SU-DHL-6 (cell line): Measurements from ENCODE around the gene RB1.

Source experiments
- H2AFZ ChIP-seq: fragments of 200-600 bp; sonication (generic); 2 replicates; pipeline ENCODE4 v1.6.1; 2014; ENCODE audit warnings: low read depth, mild to moderate bottlenecking, moderate library complexity, mixed read lengths, antibody characterized with exemption, low read length; ENCODE audit not compliant: severe bottlenecking
- H3F3A ChIP-seq: fragments of 200-600 bp; shearing (Covaris generic); 2 replicates; pipeline ENCODE4 v1.6.0; 2016; ENCODE audit warnings: antibody characterized with exemption, mild to moderate bottlenecking; ENCODE audit not compliant: insufficient read depth
- H3K27ac ChIP-seq: fragments of 200-600 bp; sonication (generic); 2 replicates; pipeline ENCODE4 v1.5.1; 2016; ENCODE audit warnings: low read depth, mild to moderate bottlenecking, low read length, moderate library complexity, mixed read lengths
- H3K27me3 ChIP-seq: fragments of 200-600 bp; sonication (generic), shearing (Covaris generic); 2 replicates; pipeline ENCODE4 v1.6.0; 2014; ENCODE audit warnings: mild to moderate bottlenecking, low read length
- H3K36me3 ChIP-seq: fragments of 200-600 bp; sonication (generic); 2 replicates; pipeline ENCODE4 v1.6.1; 2014; ENCODE audit warnings: mild to moderate bottlenecking, low read length, mixed read lengths
- H3K4me2 ChIP-seq: fragments of 300-600, 200-600 bp; shearing (Covaris generic), sonication (generic); 2 replicates; pipeline ENCODE4 v1.6.0; 2014; ENCODE audit warnings: low read length, low read depth, mild to moderate bottlenecking; ENCODE audit not compliant: poor library complexity, severe bottlenecking
- H3K4me3 ChIP-seq: fragments of 200-600 bp; sonication (generic); 2 replicates; pipeline ENCODE4 v1.5.1; 2014; ENCODE audit warnings: antibody characterized with exemption, low read length, mild to moderate bottlenecking, mixed read lengths; ENCODE audit not compliant: insufficient read depth, poor library complexity, severe bottlenecking
- H3K79me2 ChIP-seq: fragments of 200-600 bp; sonication (generic); 2 replicates; pipeline ENCODE4 v1.6.1; 2014; ENCODE audit warnings: mild to moderate bottlenecking, low read length, moderate library complexity; ENCODE audit not compliant: insufficient read depth
- H3K9ac ChIP-seq: fragments of 200-600 bp; sonication (generic); 2 replicates; pipeline ENCODE4 v1.7.0; 2014; ENCODE audit warnings: mild to moderate bottlenecking, low read length
- H3K9me2 ChIP-seq: fragments of 200-600 bp; sonication (generic); replicated peaks from 2 replicates; pipeline ENCODE4 v1.6.1; 2014; ENCODE audit warnings: low read length; ENCODE audit not compliant: insufficient read depth
- H3K9me3 ChIP-seq: fragments of 200-600 bp; sonication (generic); 2 replicates; pipeline ENCODE4 v1.6.1; 2014; ENCODE audit warnings: low read length, mixed read lengths; ENCODE audit not compliant: insufficient read depth
- H4K20me1 ChIP-seq: fragments of 200-600 bp; sonication (generic); 2 replicates; pipeline ENCODE4 v1.6.1; 2014; ENCODE audit warnings: low read depth, mild to moderate bottlenecking, antibody characterized with exemption, low read length, moderate library complexity, mixed read lengths
- CTCF ChIP-seq: fragments of 200-600 bp; sonication (generic); IDR thresholded peaks from one replicate; pipeline ENCODE4 v1.5.1; 2017; ENCODE audit warnings: antibody characterized with exemption, mild to moderate bottlenecking, low read length, moderate library complexity; ENCODE audit not compliant: insufficient read depth, poor library complexity, severe bottlenecking
- EZH2phosphoT487 ChIP-seq: fragments of 200-600 bp; sonication (generic), shearing (Covaris generic); conservative IDR thresholded peaks from 2 replicates; pipeline ENCODE4 v1.6.1; 2018; ENCODE audit warnings: mild to moderate bottlenecking, antibody characterized with exemption, low read length, moderate library complexity, mixed read lengths

Gene RB1

GRCh38 chr13:48401480-48401879, 97.9 kb downstream of the RB1 start:
- Histone ChIP-seq H3K4me2 (peak overlapping the region; percentile 17), H3K79me2 (no peaks in the 10 kb centered on the region), H2AFZ (no peak overlapping the region), H4K20me1 (no peaks in the 10 kb centered on the region), H3K27ac (peak overlapping the region; percentile 4; the same call in 1 of the 2 replicates), H3K27me3 (no peaks in the 10 kb centered on the region), H3F3A (peaks cover 5% of the 10 kb centered on the region; the same call in 1 of the 2 replicates), H3K9me3 (no peaks in the 10 kb centered on the region), H3K36me3 (no peaks in the 10 kb centered on the region; the same call in 1 of the 2 replicates), H3K9ac (no peak overlapping the region), H3K9me2 (no peaks in the 10 kb centered on the region), H3K4me3 (no peak overlapping the region)
- no peak for TF ChIP-seq EZH2phosphoT487
- no peak for TF ChIP-seq CTCF

GRCh38 chr13:48402325-48402932, 98.9 kb downstream of the RB1 start:
- Histone ChIP-seq H3K4me2 (no peak overlapping the region), H3K36me3 (peaks cover 4% of the 10 kb centered on the region; the same call in 1 of the 2 replicates), H3K79me2 (no peaks in the 10 kb centered on the region), H3F3A (peaks cover 5% of the 10 kb centered on the region; the same call in 1 of the 2 replicates), H3K9ac (no peak overlapping the region), H3K27me3 (no peaks in the 10 kb centered on the region), H4K20me1 (no peaks in the 10 kb centered on the region), H2AFZ (no peak overlapping the region), H3K4me3 (no peak overlapping the region), H3K27ac (no peak overlapping the region), H3K9me3 (no peaks in the 10 kb centered on the region), H3K9me2 (no peaks in the 10 kb centered on the region)
- TF ChIP-seq CTCF: no peak
- TF ChIP-seq EZH2phosphoT487: no peak

- Histone ChIP-seq H2AFZ (no peak overlapping the region), H3K4me3 (no peak overlapping the region)
Measured at GRCh38 chr13:48403151-48403631, 99.6 kb downstream of the RB1 start.

More at GRCh38 chr13:48403151-48403631, 99.6 kb downstream of the RB1 start:
- H3F3A ChIP-seq: peaks cover 5% of the 10 kb centered on the region; the same call in 1 of the 2 replicates
- H3K36me3 ChIP-seq: peaks cover 4% of the 10 kb centered on the region; the same call in 1 of the 2 replicates
- no peak overlapping the region for H3K4me2 ChIP-seq
- no peaks in the 10 kb centered on the region for H3K9me3 ChIP-seq
- no peaks in the 10 kb centered on the region for H4K20me1 ChIP-seq
- H3K27me3 ChIP-seq: no peaks in the 10 kb centered on the region
- no peak overlapping the region for H3K27ac ChIP-seq
- no peak overlapping the region for H3K9ac ChIP-seq
- TF ChIP-seq CTCF (no peak), EZH2phosphoT487 (no peak)
- no peaks in the 10 kb centered on the region for H3K9me2 ChIP-seq
- no peaks in the 10 kb centered on the region for H3K79me2 ChIP-seq
